ENCODE results near the gene SLC5A2.
"Not testable (repeated sequence)": the region's sequence is repeated elsewhere in the genome, so short reads cannot be mapped to it uniquely, and the experiment has no call there.

DNA sequence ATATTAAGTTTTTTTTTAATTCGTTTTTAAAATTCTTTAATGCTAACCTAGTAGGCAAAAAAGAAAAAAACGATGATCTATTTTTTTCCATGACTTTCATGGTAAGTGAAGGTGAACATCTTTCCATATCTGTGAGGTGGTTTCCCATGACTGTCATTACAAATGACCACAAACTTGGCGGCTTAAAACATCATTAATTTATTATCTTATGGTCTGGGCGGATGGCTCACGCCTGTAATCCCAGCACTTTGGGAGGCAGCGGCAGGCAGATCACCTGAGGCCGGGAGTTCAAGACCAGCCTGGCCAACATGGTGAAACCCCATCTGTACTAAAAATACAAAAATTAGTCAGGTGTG, 55.3 kb downstream of the SLC5A2 start:
- not testable (repeated sequence) for TF ChIP-seq CTCF, EP300, POLR2AphosphoS5 (IDR thresholded peaks at IDR 0.05)

Data from gastroesophageal sphincter (tissue), 3 donors.